HepG2 (cell line): ENCODE measurements around the gene PARM1. TPM values are rescaled to one million over a fixed set of nuclear protein-coding genes. Genes with fewer than 3 reads are reported as not detected.

Experiments used
- ATAC-seq: fragments of 200-7000 bp; cut with Tn5 transposase; 3 replicates; pipeline ENCODE4 v1.9.1; 2020; ENCODE audit warnings: mild to moderate bottlenecking, moderate library complexity
- Bru-seq: library from RNA; stranded (reverse); fragments of 400-500 nt; gene quantifications from one replicate; lab custom pipeline; 2021; lab: Mats Ljungman, UMichigan
- BruChase-seq, 2 experiments: library from RNA; stranded (reverse); fragments of 400-500 nt; gene quantifications; one replicate each; lab custom pipeline; 2021; lab: Mats Ljungman, UMichigan
- BruUV-seq: library from RNA; stranded (reverse); fragments of 400-500 nt; replicated peaks from 2 replicates; lab custom pipeline; 2021; lab: Mats Ljungman, UMichigan
- CTCF ChIA-PET: fragments of 300-600 bp; formaldehyde crosslinking; extraction: SDS; loops from one replicate; lab custom pipeline; 2021; ENCODE audit warnings: low total read pairs, inconsistent platforms, low intra/inter-chr PET ratio; lab: Yijun Ruan, JAX
- POLR2A ChIA-PET: fragments of 350-600 bp; sonication (Branson Sonifier 250); formaldehyde crosslinking; loops from one replicate; lab custom pipeline; 2020; ENCODE audit warnings: antibody characterized with exemption, inconsistent platforms; lab: Yijun Ruan, JAX
- DNase-seq: peaks from one replicate; pipeline ENCODE4 v3.0.0-alpha.2; 2015; ENCODE audit warnings: low spot score
- FAIRE-seq: peaks from 3 replicates; lab custom pipeline; 2011; peaks lifted over from hg19 to GRCh38; lab: Jason Lieb, UNC
- H2AFZ ChIP-seq: one replicate; pipeline ENCODE4 v1.6.1; 2011; ENCODE audit warnings: low read length, inconsistent platforms
- H3K27ac ChIP-seq: fragments of 300-600 bp; 3 replicates; pipeline ENCODE4 v1.8.0; 2011; ENCODE audit warnings: mixed run types, mild to moderate bottlenecking, mixed read lengths, low read length, inconsistent platforms; ENCODE audit not compliant: insufficient read depth; ENCODE audit errors: extremely low read length
- H3K27me3 ChIP-seq, 2 experiments: fragments of 200-600 bp in 1 of 2; 2 replicates in 1 of 2; 3 replicates in 1 of 2; pipeline versions ENCODE4 v1.6.0 to v1.8.0; 2011; ENCODE audit warnings: low read length in 2 of 2, mild to moderate bottlenecking in 2 of 2, moderate library complexity in 2 of 2, inconsistent platforms in 1 of 2; ENCODE audit not compliant: insufficient read depth in 2 of 2, control insufficient read depth in 1 of 2
- H3K36me3 ChIP-seq, 2 experiments: fragments of 200-600 bp in 1 of 2; replicated peaks in 1 of 2; 2 replicates in 1 of 2; 3 replicates in 1 of 2; pipeline versions ENCODE4 v1.5.1 to v1.8.0; 2011; ENCODE audit warnings: low read length in 2 of 2, inconsistent platforms in 1 of 2; ENCODE audit not compliant: insufficient read depth in 2 of 2, control insufficient read depth in 1 of 2
- H3K4me1 ChIP-seq: 2 replicates; pipeline ENCODE4 v1.5.1; 2012; ENCODE audit warnings: low read length, inconsistent platforms; ENCODE audit not compliant: insufficient read depth
- H3K4me2 ChIP-seq: 2 replicates; pipeline ENCODE4 v1.6.0; 2011; ENCODE audit warnings: low read depth, low read length, inconsistent platforms
- H3K4me3 ChIP-seq, 3 experiments: fragments of 200-600 bp in 1 of 3; sonication (generic), shearing (Covaris generic) in 1 of 3; replicated peaks in 1 of 3; 2 replicates each; pipeline ENCODE4 v1.5.1; 2011 to 2016; ENCODE audit warnings: low read length in 3 of 3, inconsistent platforms in 2 of 3, low read depth in 2 of 3, mild to moderate bottlenecking in 2 of 3, control low read depth in 1 of 3, mixed read lengths in 1 of 3; ENCODE audit not compliant: insufficient read depth in 1 of 3
- H3K79me2 ChIP-seq: one replicate; pipeline ENCODE4 v1.6.1; 2011; ENCODE audit warnings: low read length, inconsistent platforms; ENCODE audit not compliant: insufficient read depth
- H3K9ac ChIP-seq: 2 replicates; pipeline ENCODE4 v1.6.0; 2011; ENCODE audit warnings: mild to moderate bottlenecking, low read depth, low read length, inconsistent platforms; ENCODE audit not compliant: insufficient read depth
- H3K9me3 ChIP-seq: 2 replicates; pipeline ENCODE4 v1.5.1; 2012; ENCODE audit warnings: mild to moderate bottlenecking, low read length
- H4K20me1 ChIP-seq: 2 replicates; pipeline ENCODE4 v1.6.0; 2011; ENCODE audit warnings: inconsistent platforms, mild to moderate bottlenecking, low read length, moderate library complexity; ENCODE audit not compliant: insufficient read depth
- ADNP ChIP-seq: sonication (generic); formaldehyde crosslinking; IDR thresholded peaks from 2 replicates; pipeline ENCODE4 v1.4.0; 2020; ENCODE audit warnings: missing genetic modification reagents
- ASH2L ChIP-seq: fragments of 300-600, 200-600 bp; sonication (generic); IDR thresholded peaks from 2 replicates; pipeline ENCODE4 v1.7.0; 2017; ENCODE audit warnings: low read depth, mild to moderate bottlenecking, moderate library complexity, mixed read lengths, low read length; ENCODE audit not compliant: insufficient read length
- ELF1 ChIP-seq: sonication (generic); formaldehyde crosslinking; IDR thresholded peaks from 2 replicates; pipeline ENCODE4 v1.4.0; 2020; ENCODE audit warnings: missing genetic modification reagents
- FOSL2 ChIP-seq: sonication (generic); formaldehyde crosslinking; IDR thresholded peaks from 2 replicates; pipeline ENCODE4 v1.4.0; 2020; ENCODE audit warnings: missing genetic modification reagents
- GABPB1 ChIP-seq: IDR thresholded peaks from 2 replicates; pipeline ENCODE4 v1.6.1; 2016; ENCODE audit warnings: mild to moderate bottlenecking, missing genetic modification reagents, moderate library complexity, missing compliant biosample characterization
- HHEX ChIP-seq: IDR thresholded peaks from 2 replicates; pipeline ENCODE4 v1.6.1; 2016; ENCODE audit warnings: control low read depth
- JUN ChIP-seq: sonication (generic); formaldehyde crosslinking; IDR thresholded peaks from 2 replicates; pipeline ENCODE4 v1.4.0; 2020; ENCODE audit warnings: mild to moderate bottlenecking, missing genetic modification reagents
- XRCC5 ChIP-seq: fragments of 200-400 bp; formaldehyde crosslinking; optimal IDR thresholded peaks from 2 replicates; pipeline ENCODE3; 2017; ENCODE audit warnings: mild to moderate bottlenecking, low read length
- ZNF24 ChIP-seq: fragments of 450-650 bp; IDR thresholded peaks from 2 replicates; pipeline ENCODE4 v1.6.1; 2017; ENCODE audit warnings: antibody characterized with exemption, mild to moderate bottlenecking
- ZNF7 ChIP-seq: IDR thresholded peaks from 2 replicates; pipeline ENCODE4 v1.6.1; 2016; ENCODE audit warnings: missing biosample characterization, missing genetic modification reagents
- ZNF800 ChIP-seq: sonication (generic); formaldehyde crosslinking; IDR thresholded peaks from 2 replicates; pipeline ENCODE4 v1.4.0; 2020; ENCODE audit warnings: missing genetic modification reagents
- WGBS: methylation state at CpG from one replicate; pipeline ENCODE4 v1.1.6; 2017; ENCODE audit warnings: low lambda C conversion rate; 5-methylcytosine and 5-hydroxymethylcytosine counted together
- in situ Hi-C: cut with HindIII; loops from 2 replicates; pipeline ENCODE4 v1.10.0; 2017; ENCODE audit warnings: low pct_unique_long_range_greater_than_20kb; ENCODE audit not compliant: extremely low pct_ligation_motif_present
- intact Hi-C: fragments of 100-400 bp; cut with micrococcal nuclease; formaldehyde crosslinking; loops from one replicate; pipeline ENCODE4 v1.10.0; 2022; ENCODE audit not compliant: unreplicated experiment
- long read RNA-seq, 2 experiments: library from RNA in 1 of 2; library from polyadenylated mRNA in 1 of 2; stranded (forward) in 1 of 2; unstranded in 1 of 2; transcript quantifications; one replicate each; pipeline ENCODE4 v2.0.0, GENCODE V29; 2019 to 2022
- polyA minus RNA-seq, 3 experiments: library from RNA; depleted of rRNA, polyadenylated mRNA; stranded (reverse); fragments of >200 nt; gene quantifications; 2 replicates each; pipeline ENCODE4 v1.2.3, GENCODE V29; 2011; ENCODE audit warnings: low replicate concordance in 1 of 3
- polyA plus RNA-seq, 8 experiments: library from polyadenylated mRNA; depleted of rRNA in 3 of 8; stranded (reverse) in 7 of 8; unstranded in 1 of 8; fragments of >200 nt; fragmentation: Illumina TruSeq in 4 of 8; extraction: Trizol in 4 of 8; gene quantifications; 2 replicates each; pipeline versions ENCODE4 v1.2.1 to v1.2.3, GENCODE V29; 2011 to 2016; ENCODE audit warnings: low read depth in 4 of 8, missing spikeins in 1 of 8, mixed read lengths in 1 of 8; ENCODE audit not compliant: insufficient read depth in 1 of 8
- total RNA-seq, 5 experiments: library from RNA; depleted of rRNA; stranded (reverse); fragments of >200 nt; fragmentation: Illumina TruSeq; extraction: Trizol; gene quantifications; 2 replicates each; pipeline ENCODE4 v1.2.3, GENCODE V29; 2016; ENCODE audit warnings: low read depth in 1 of 5
- TF ChIP-seq, protein P1 (sequence below): sonication (generic); formaldehyde crosslinking; IDR thresholded peaks from 2 replicates; pipeline ENCODE4 v1.5.0; 2020; ENCODE audit warnings: mild to moderate bottlenecking, missing genetic modification reagents, moderate library complexity

PARM1 gene
- not detected in 2 replicates for total RNA-seq (2016; rRNA removed; fragmentation: Illumina TruSeq; extraction: Trizol)
- total RNA-seq (2016; cell fraction: cytosol; rRNA removed; fragmentation: Illumina TruSeq; extraction: Trizol; ENCODE audit: low read depth): not detected in 2 replicates
- total RNA-seq (2016; cell fraction: insoluble cytoplasmic fraction; rRNA removed; fragmentation: Illumina TruSeq; extraction: Trizol): not detected in 2 replicates
- not detected in 2 replicates for total RNA-seq (2016; cell fraction: membrane; rRNA removed; fragmentation: Illumina TruSeq; extraction: Trizol)
- not detected in 2 replicates for total RNA-seq (2016; cell fraction: nucleus; rRNA removed; fragmentation: Illumina TruSeq; extraction: Trizol)
- polyA plus RNA-seq (2011; rRNA removed): not detected in 2 replicates
- polyA plus RNA-seq (2011; cell fraction: cytosol; rRNA removed): 0.01 TPM in 1 of 2 replicates, not detected in the other
- polyA plus RNA-seq (2011; cell fraction: nucleus; rRNA removed): not detected in 2 replicates
- not detected in 2 replicates for polyA plus RNA-seq (2012)
- polyA plus RNA-seq (2016; cell fraction: cytosol; fragmentation: Illumina TruSeq; extraction: Trizol; ENCODE audit: low read depth): not detected in 2 replicates
- not detected in 2 replicates for polyA plus RNA-seq (2016; cell fraction: insoluble cytoplasmic fraction; fragmentation: Illumina TruSeq; extraction: Trizol; ENCODE audit: low read depth)
- polyA plus RNA-seq (2016; cell fraction: membrane; fragmentation: Illumina TruSeq; extraction: Trizol; ENCODE audit: low read depth): not detected in 2 replicates
- polyA plus RNA-seq (2016; cell fraction: nucleus; fragmentation: Illumina TruSeq; extraction: Trizol; ENCODE audit: insufficient read depth, low read depth): not detected in 2 replicates
- 0.07 TPM in 1 of 2 replicates, not detected in the other for polyA minus RNA-seq (2011; rRNA and poly(A)+ RNA removed; ENCODE audit: low replicate concordance)
- not detected in 2 replicates for polyA minus RNA-seq (2011; cell fraction: cytosol; rRNA and poly(A)+ RNA removed)
- not detected in 2 replicates for polyA minus RNA-seq (2011; cell fraction: nucleus; rRNA and poly(A)+ RNA removed)
- percentile 13 among the genes with signal in this experiment for Bru-seq, nascent RNA
- BruChase-seq, experiment 1, labeled RNA remaining after a 6-hour chase: percentile 8 among the genes with signal in this experiment
- percentile 10 among the genes with signal in this experiment for BruChase-seq, experiment 2, labeled RNA remaining after a 2-hour chase
- long read RNA-seq, experiment 1: 0 reads
- long read RNA-seq, experiment 2: 0 reads

GRCh38 chr4:74932832-74933561 lies at the start of gene PARM1:
Gene PARM1, plus strand, starts transcription at chr4:74933116. Its CDS starts 212 bp downstream, at chr4:74933328.
- H3K9ac ChIP-seq: no peak within 1 kb of the TSS
- CTCF ChIA-PET: interaction anchor here (1.3 kb wide), 1 partner anchor 558 kb away, joined by 3 read pairs; no protein-coding TSS in a partner anchor
- no TSS peak for BruUV-seq
- TF ChIP-seq ELF1 (CRISPR knock-in tag) (no peak), HHEX (CRISPR knock-in tag) (no peak), ZNF800 (CRISPR knock-in tag) (peak; percentile 62), ZNF7 (no peak), JUN (CRISPR knock-in tag) (no peak), XRCC5 (peak; percentile 67), GABPB1 (CRISPR knock-in tag) (peak; percentile 44; the same call in 1 of the 2 replicates), FOSL2 (CRISPR knock-in tag) (peak; percentile 9; the same call in 1 of the 2 replicates), ADNP (CRISPR knock-in tag) (no peak), ASH2L (no peak), ZNF24 (no peak)
- TF ChIP-seq, protein P1, sequence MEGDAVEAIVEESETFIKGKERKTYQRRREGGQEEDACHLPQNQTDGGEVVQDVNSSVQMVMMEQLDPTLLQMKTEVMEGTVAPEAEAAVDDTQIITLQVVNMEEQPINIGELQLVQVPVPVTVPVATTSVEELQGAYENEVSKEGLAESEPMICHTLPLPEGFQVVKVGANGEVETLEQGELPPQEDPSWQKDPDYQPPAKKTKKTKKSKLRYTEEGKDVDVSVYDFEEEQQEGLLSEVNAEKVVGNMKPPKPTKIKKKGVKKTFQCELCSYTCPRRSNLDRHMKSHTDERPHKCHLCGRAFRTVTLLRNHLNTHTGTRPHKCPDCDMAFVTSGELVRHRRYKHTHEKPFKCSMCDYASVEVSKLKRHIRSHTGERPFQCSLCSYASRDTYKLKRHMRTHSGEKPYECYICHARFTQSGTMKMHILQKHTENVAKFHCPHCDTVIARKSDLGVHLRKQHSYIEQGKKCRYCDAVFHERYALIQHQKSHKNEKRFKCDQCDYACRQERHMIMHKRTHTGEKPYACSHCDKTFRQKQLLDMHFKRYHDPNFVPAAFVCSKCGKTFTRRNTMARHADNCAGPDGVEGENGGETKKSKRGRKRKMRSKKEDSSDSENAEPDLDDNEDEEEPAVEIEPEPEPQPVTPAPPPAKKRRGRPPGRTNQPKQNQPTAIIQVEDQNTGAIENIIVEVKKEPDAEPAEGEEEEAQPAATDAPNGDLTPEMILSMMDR: peak; percentile 82

More at GRCh38 chr4:74932832-74933561, at the start of gene PARM1:
- Histone ChIP-seq H3K27ac (no peak within 1 kb of the TSS), H4K20me1 (no peaks in the 10 kb centered on the region), H3K4me1 (peaks cover 15% of the 10 kb centered on the region), H2AFZ (no peak within 1 kb of the TSS), H3K4me2 (peak within 1 kb of the TSS; percentile 83), H3K79me2 (no peaks in the 10 kb centered on the region), H3K27me3 (peaks cover 7 to 22% of the 10 kb centered on the region in 2 experiments), H3K4me3 (peak within 1 kb of the TSS; percentile 30 to 61 (median 37); a peak in 4 of 6 replicates), H3K36me3 (no peaks in the 10 kb centered on the region), H3K9me3 (no peaks in the 10 kb centered on the region)
- in situ Hi-C loops: loop anchor here (25.0 kb wide), 1 partner anchor 554 kb away; no protein-coding TSS in a partner anchor
- intact Hi-C loops: loop anchor here (5.0 kb wide), 2 partner anchors 184 to 354 kb away; no protein-coding TSS in a partner anchor
- DNase-seq (peak; percentile 59), FAIRE-seq (no peak), ATAC-seq (peak; percentile 98)
- POLR2A ChIA-PET: no interaction called here
- 8% methylated on average over 5 of the region's 64 CpGs for WGBS
